HG02852 (cell line): Measurements from ENCODE around the gene SAP30L.

Experiments used
- ATAC-seq: cut with Tn5 transposase; IDR thresholded peaks from one replicate; pipeline ENCODE4 v1.9.1; 2021; ENCODE audit warnings: mild to moderate bottlenecking, moderate library complexity; ENCODE audit not compliant: unreplicated experiment

Gene SAP30L

GRCh38 chr5:154479160-154479943, 33.6 kb downstream of the SAP30L start:
- ATAC-seq = no peak

GRCh38 chr5:154479944-154480750, 34.4 kb downstream of the SAP30L start:
- peak; percentile 40 for ATAC-seq

- no peak for ATAC-seq
Measured at GRCh38 chr5:154480847-154481246, 35.0 kb downstream of the SAP30L start.

GRCh38 chr5:154481584-154482381, 36.0 kb downstream of the SAP30L start:
- ATAC-seq = no peak

- ATAC-seq = no peak
Measured at GRCh38 chr5:154482528-154483449, 37.0 kb downstream of the SAP30L start.

- ATAC-seq = no peak
Measured at GRCh38 chr5:154483654-154484392, 38.0 kb downstream of the SAP30L start.

GRCh38 chr5:154484393-154485095, 38.7 kb downstream of the SAP30L start:
- ATAC-seq = no peak

GRCh38 chr5:154485096-154485491, 39.3 kb downstream of the SAP30L start:
- ATAC-seq = no peak

- no peak for ATAC-seq
Measured at GRCh38 chr5:154485850-154486426, 40.1 kb downstream of the SAP30L start.

- ATAC-seq = no peak
Measured at GRCh38 chr5:154486427-154486866, 40.6 kb downstream of the SAP30L start.

GRCh38 chr5:154487541-154487940, 41.7 kb downstream of the SAP30L start:
- peak; percentile 99 for ATAC-seq

GRCh38 chr5:154491941-154492340, 46.1 kb downstream of the SAP30L start:
- no peak for ATAC-seq

GRCh38 chr5:154493274-154493673, 47.5 kb downstream of the SAP30L start:
- ATAC-seq = no peak

GRCh38 chr5:154494036-154494435, 48.2 kb downstream of the SAP30L start:
- ATAC-seq = no peak

GRCh38 chr5:154498591-154498990, 52.8 kb downstream of the SAP30L start:
- no peak for ATAC-seq

- ATAC-seq = no peak
Measured at GRCh38 chr5:154498994-154499393, 53.2 kb downstream of the SAP30L start.

- no peak for ATAC-seq
Measured at GRCh38 chr5:154501566-154501965, 55.8 kb downstream of the SAP30L start.

- no peak for ATAC-seq
Measured at GRCh38 chr5:154502180-154502579, 56.4 kb downstream of the SAP30L start.

- no peak for ATAC-seq
Measured at GRCh38 chr5:154503698-154504039, 57.9 kb downstream of the SAP30L start.
